Vagina (tissue), 2 donors: ENCODE measurements around the gene OR7G1. TPM values are rescaled to one million over a fixed set of nuclear protein-coding genes. Genes with fewer than 3 reads are reported as not detected.

Source experiments
- DNase-seq, 2 donors: peaks; one replicate each; pipeline ENCODE4 v3.0.0-alpha.2; 2017; ENCODE audit errors: extremely low spot score in 2 of 2
- H3K27ac ChIP-seq: fragments of 200-600 bp; sonication (generic); one replicate; pipeline ENCODE4 v1.5.1; 2019
- H3K27me3 ChIP-seq: fragments of 200-600 bp; sonication (generic); one replicate; pipeline ENCODE4 v1.5.1; 2019
- H3K36me3 ChIP-seq, 2 donors: fragments of 200-600 bp; sonication (generic); one replicate each; pipeline ENCODE4 v1.5.1; 2017 to 2019
- H3K4me1 ChIP-seq: fragments of 200-600 bp; sonication (generic); one replicate; pipeline ENCODE4 v1.5.1; 2019
- H3K4me3 ChIP-seq, 2 donors: fragments of 200-600 bp; sonication (generic); 1 replicate in 1 of 2; 2 replicates in 1 of 2; pipeline ENCODE4 v1.5.1; 2016 to 2019
- H3K9me3 ChIP-seq: fragments of 200-600 bp; sonication (generic); one replicate; pipeline ENCODE4 v1.5.1; 2019
- POLR2A ChIP-seq, 2 donors: fragments of 450-650 bp; IDR thresholded peaks; one replicate each; pipeline ENCODE4 v1.6.1; 2017; ENCODE audit warnings: antibody characterized with exemption in 2 of 2, mild to moderate bottlenecking in 2 of 2, moderate library complexity in 2 of 2
- POLR2AphosphoS5 ChIP-seq, 2 donors: sonication (generic); formaldehyde crosslinking; IDR thresholded peaks; one replicate each; pipeline ENCODE4 v1.9.0; 2017; ENCODE audit warnings: antibody characterized with exemption in 2 of 2, mild to moderate bottlenecking in 2 of 2, low read depth in 1 of 2; ENCODE audit not compliant: insufficient read depth in 1 of 2
- intact Hi-C: fragments of 100-400 bp; cut with DNase I; formaldehyde crosslinking; loops from one replicate; pipeline ENCODE4 v1.15.1; 2023
- total RNA-seq: library from RNA; depleted of rRNA; stranded (reverse); fragments of >200 nt; gene quantifications from one replicate; pipeline ENCODE4 v1.2.3, GENCODE V29; 2016
- TF ChIP-seq, protein P1 (sequence below), 3 experiments: fragments of 450-650 bp in 2 of 3; fragments of 200-600 bp in 1 of 3; sonication (generic) in 1 of 3; IDR thresholded peaks; one replicate each; pipeline ENCODE4 v1.5.1; 2017 to 2019; ENCODE audit warnings: antibody characterized with exemption in 3 of 3, mild to moderate bottlenecking in 2 of 3, moderate library complexity in 2 of 3

OR7G1 gene
- total RNA-seq, 1 donor from 2014 or later, result not detected

GRCh38 chr19:9107375-9107774 is 8.2 kb downstream of the OR7G1 start, which contains the start of gene OR7G2:
Gene OR7G2, minus strand, starts transcription at chr19:9107475. Its CDS starts 4,232 bp downstream, at chr19:9103243.
- Histone ChIP-seq H3K36me3 (no peaks in the 10 kb centered on the region), H3K4me1 (no peaks in the 10 kb centered on the region), H3K4me3 (no peak within 1 kb of the TSS), H3K27me3 (no peaks in the 10 kb centered on the region), H3K27ac (no peak within 1 kb of the TSS), H3K9me3 (no peaks in the 10 kb centered on the region)
- TF ChIP-seq, protein P1, sequence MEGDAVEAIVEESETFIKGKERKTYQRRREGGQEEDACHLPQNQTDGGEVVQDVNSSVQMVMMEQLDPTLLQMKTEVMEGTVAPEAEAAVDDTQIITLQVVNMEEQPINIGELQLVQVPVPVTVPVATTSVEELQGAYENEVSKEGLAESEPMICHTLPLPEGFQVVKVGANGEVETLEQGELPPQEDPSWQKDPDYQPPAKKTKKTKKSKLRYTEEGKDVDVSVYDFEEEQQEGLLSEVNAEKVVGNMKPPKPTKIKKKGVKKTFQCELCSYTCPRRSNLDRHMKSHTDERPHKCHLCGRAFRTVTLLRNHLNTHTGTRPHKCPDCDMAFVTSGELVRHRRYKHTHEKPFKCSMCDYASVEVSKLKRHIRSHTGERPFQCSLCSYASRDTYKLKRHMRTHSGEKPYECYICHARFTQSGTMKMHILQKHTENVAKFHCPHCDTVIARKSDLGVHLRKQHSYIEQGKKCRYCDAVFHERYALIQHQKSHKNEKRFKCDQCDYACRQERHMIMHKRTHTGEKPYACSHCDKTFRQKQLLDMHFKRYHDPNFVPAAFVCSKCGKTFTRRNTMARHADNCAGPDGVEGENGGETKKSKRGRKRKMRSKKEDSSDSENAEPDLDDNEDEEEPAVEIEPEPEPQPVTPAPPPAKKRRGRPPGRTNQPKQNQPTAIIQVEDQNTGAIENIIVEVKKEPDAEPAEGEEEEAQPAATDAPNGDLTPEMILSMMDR (IDR thresholded peaks at IDR 0.05), result no peak
- TF ChIP-seq POLR2A (IDR thresholded peaks at IDR 0.05), result no peak
- no peak for TF ChIP-seq POLR2AphosphoS5 (IDR thresholded peaks at IDR 0.05; ENCODE audit: insufficient read depth in 1 of 2, low read depth in 1 of 2)
- no peak for DNase-seq
- intact Hi-C loops, result no loop called here

- H3K4me3 ChIP-seq, result no peak within 1 kb of the TSS
- no peaks in the 10 kb centered on the region for H3K27me3 ChIP-seq
- no peaks in the 10 kb centered on the region for H3K9me3 ChIP-seq
- TF ChIP-seq POLR2AphosphoS5 (IDR thresholded peaks at IDR 0.05; ENCODE audit: insufficient read depth in 1 of 2, low read depth in 1 of 2) (no peak), POLR2A (IDR thresholded peaks at IDR 0.05) (no peak)
- TF ChIP-seq, protein P1 (IDR thresholded peaks at IDR 0.05), result no peak
- H3K27ac ChIP-seq, result no peak within 1 kb of the TSS
- intact Hi-C loops, result no loop called here
- H3K36me3 ChIP-seq, result no peaks in the 10 kb centered on the region
- H3K4me1 ChIP-seq, result no peaks in the 10 kb centered on the region
- DNase-seq, result no peak
These were observed 28.8 kb downstream of the OR7G1 start, which contains the start of gene OR1M1 for GRCh38 chr19:9086761-9087160. Gene OR1M1, plus strand, starts transcription at chr19:9087061. Its CDS starts 6,184 bp downstream, at chr19:9093245.

GRCh38 chr19:9078651-9079050 is 36.9 kb downstream of the OR7G1 start:
- TF ChIP-seq POLR2AphosphoS5 (IDR thresholded peaks at IDR 0.05; ENCODE audit: insufficient read depth in 1 of 2, low read depth in 1 of 2), result no peak
- TF ChIP-seq, protein P1 (IDR thresholded peaks at IDR 0.05), result no peak
- H3K27me3 ChIP-seq, result no peaks in the 10 kb centered on the region
- no peaks in the 10 kb centered on the region for H3K36me3 ChIP-seq
- intact Hi-C loops, result loop anchor here (10.0 kb wide), 1 partner anchor 424 kb away; no protein-coding TSS in a partner anchor
- H3K27ac ChIP-seq, result no peak overlapping the region
- no peak for DNase-seq
- no peak overlapping the region for H3K4me3 ChIP-seq
- peaks cover 12% of the 10 kb centered on the region for H3K4me1 ChIP-seq
- H3K9me3 ChIP-seq, result no peaks in the 10 kb centered on the region

DNA sequence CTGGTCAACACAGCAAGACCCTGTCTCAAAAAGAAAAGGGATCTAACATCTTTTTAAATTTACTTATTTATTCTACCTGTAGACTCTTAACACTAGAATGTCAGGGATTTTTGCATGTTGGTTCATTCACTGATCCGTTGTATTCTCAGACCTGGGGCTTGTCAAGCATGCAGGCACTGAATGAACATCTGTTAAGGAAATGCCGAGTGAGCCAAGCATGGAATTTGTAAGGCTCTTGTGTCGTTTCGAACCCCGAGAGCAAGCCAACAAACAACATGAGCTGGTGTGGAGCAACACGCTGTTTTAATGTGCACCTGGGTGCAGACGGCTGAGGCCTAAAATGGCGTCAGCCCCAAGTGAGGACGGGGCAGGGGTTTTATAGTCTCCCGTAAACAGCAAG is 38.7 kb downstream of the OR7G1 start:
- Histone ChIP-seq H3K27ac (no peak overlapping the region), H3K4me3 (no peak overlapping the region), H3K27me3 (no peaks in the 10 kb centered on the region), H3K9me3 (no peaks in the 10 kb centered on the region), H3K4me1 (peaks cover 12% of the 10 kb centered on the region), H3K36me3 (no peaks in the 10 kb centered on the region)
- no peak for DNase-seq
- TF ChIP-seq POLR2AphosphoS5 (IDR thresholded peaks at IDR 0.05; ENCODE audit: insufficient read depth in 1 of 2, low read depth in 1 of 2) (no peak), POLR2A (IDR thresholded peaks at IDR 0.05) (no peak)
- TF ChIP-seq, protein P1 (IDR thresholded peaks at IDR 0.05), result no peak
- intact Hi-C loops, result loop anchor here (10.0 kb wide), 1 partner anchor 422 kb away; no protein-coding TSS in a partner anchor

DNA sequence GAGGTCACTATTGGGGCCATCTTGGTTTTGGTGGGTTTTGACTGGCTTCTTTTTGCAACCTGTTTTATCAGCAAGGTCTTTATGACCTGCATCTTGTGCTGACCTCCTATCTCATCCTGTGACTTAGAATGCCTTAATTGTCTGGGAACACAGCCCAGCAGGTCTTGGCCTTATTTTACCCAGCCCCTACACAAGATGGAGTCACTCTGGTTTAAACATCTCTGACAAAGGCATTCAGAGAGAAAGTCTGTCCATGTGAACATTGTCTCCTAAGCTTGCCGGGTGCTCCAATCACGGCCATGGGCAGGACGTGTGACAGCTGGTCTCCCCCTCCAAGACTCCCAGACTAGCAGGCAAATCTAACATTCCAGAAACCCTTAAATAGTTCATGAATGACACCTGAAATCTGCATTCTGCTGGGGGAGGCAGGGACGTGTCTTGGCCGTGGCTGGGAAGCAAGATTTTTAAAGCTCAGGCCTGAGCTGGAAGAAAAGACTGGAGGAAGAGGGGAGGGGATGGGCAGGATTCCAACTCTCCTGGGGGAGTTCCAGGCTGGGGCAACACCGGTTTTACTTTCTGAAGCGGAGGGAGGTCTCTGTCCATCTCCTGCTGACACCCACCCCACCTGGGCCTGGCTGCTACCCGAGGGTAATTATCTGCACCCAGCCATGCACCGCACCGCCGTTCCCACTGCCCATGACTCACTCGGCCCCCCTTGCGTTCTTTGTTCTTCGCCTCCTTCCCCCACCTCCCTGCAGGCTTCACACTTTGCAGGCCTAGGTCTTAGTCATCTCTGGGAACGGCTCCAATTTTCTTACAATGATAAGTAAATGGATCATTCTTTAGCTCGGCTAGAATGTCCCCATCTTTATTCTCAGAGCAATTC is 40.3 kb downstream of the OR7G1 start:
- Histone ChIP-seq H3K27me3 (no peaks in the 10 kb centered on the region), H3K4me1 (peaks cover 12% of the 10 kb centered on the region), H3K27ac (no peak overlapping the region), H3K9me3 (no peaks in the 10 kb centered on the region), H3K36me3 (no peaks in the 10 kb centered on the region), H3K4me3 (no peak overlapping the region)
- no peak for DNase-seq
- intact Hi-C loops, result loop anchor here (10.0 kb wide), 1 partner anchor 421 kb away; no protein-coding TSS in a partner anchor
- TF ChIP-seq POLR2AphosphoS5 (IDR thresholded peaks at IDR 0.05; ENCODE audit: insufficient read depth in 1 of 2, low read depth in 1 of 2), result peak in 1 of 2 donors; percentile 18
- TF ChIP-seq, protein P1 (IDR thresholded peaks at IDR 0.05), result no peak
